Activated T-cell treated with anti-CD3 and anti-CD28 coated beads, Interleukin-2, amount 50 U/mL, for 24 hours (primary cell): ENCODE data around the gene HOTAIR.

Experiments
- DNase-seq: peaks from one replicate; pipeline ENCODE4 v3.0.0-alpha.2; 2020
- H3K27ac Mint-ChIP-seq: 2 replicates; pipeline ENCODE4 v1.8.0; 2020; ENCODE audit warnings: mild to moderate bottlenecking, mixed read lengths
- H3K27me3 Mint-ChIP-seq: 2 replicates; pipeline ENCODE4 v1.8.0; 2020; ENCODE audit warnings: mixed read lengths
- H3K36me3 Mint-ChIP-seq: 2 replicates; pipeline ENCODE4 v1.8.0; 2020; ENCODE audit warnings: low read depth, mixed read lengths
- H3K4me1 Mint-ChIP-seq: 2 replicates; pipeline ENCODE4 v1.8.0; 2020; ENCODE audit warnings: low read depth, mixed read lengths
- H3K4me3 Mint-ChIP-seq: 2 replicates; pipeline ENCODE4 v1.8.0; 2020; ENCODE audit warnings: mild to moderate bottlenecking, moderate library complexity, mixed read lengths
- H3K9me3 Mint-ChIP-seq: 2 replicates; pipeline ENCODE4 v1.8.0; 2020; ENCODE audit warnings: mixed read lengths

The HOTAIR gene

GRCh38 chr12:53974084-53975063 is at the start of gene HOTAIR:
HOTAIR (minus strand) TSS chr12:53974954.
- Mint-ChIP-seq H3K36me3 (no peaks in the 10 kb centered on the region), H3K9me3 (no peaks in the 10 kb centered on the region), H3K4me1 (peaks cover 20% of the 10 kb centered on the region), H3K4me3 (peak within 1 kb of the TSS; percentile 58), H3K27me3 (peaks cover 94% of the 10 kb centered on the region), H3K27ac (no peak within 1 kb of the TSS)
- no peak for DNase-seq

- H3K36me3 Mint-ChIP-seq = no peaks in the 10 kb centered on the region
- H3K9me3 Mint-ChIP-seq = no peaks in the 10 kb centered on the region
These were observed 49.4 kb upstream of the HOTAIR start for GRCh38 chr12:54024127-54024526.

GRCh38 chr12:54022960-54023884 is 48.5 kb upstream of the HOTAIR start:
- peaks cover 9% of the 10 kb centered on the region for H3K4me1 Mint-ChIP-seq
- no peaks in the 10 kb centered on the region for H3K9me3 Mint-ChIP-seq
- H3K27me3 Mint-ChIP-seq = peaks cover 93% of the 10 kb centered on the region
- no peak for DNase-seq
- no peaks in the 10 kb centered on the region for H3K36me3 Mint-ChIP-seq
- no peak overlapping the region for H3K27ac Mint-ChIP-seq
- H3K4me3 Mint-ChIP-seq = no peak overlapping the region

More at GRCh38 chr12:54024127-54024526, 49.4 kb upstream of the HOTAIR start:
- peaks cover 10% of the 10 kb centered on the region for H3K4me1 Mint-ChIP-seq
- H3K4me3 Mint-ChIP-seq = no peak overlapping the region
- DNase-seq = no peak
- no peak overlapping the region for H3K27ac Mint-ChIP-seq
- peaks cover 96% of the 10 kb centered on the region for H3K27me3 Mint-ChIP-seq

- Mint-ChIP-seq H3K27me3 (peaks cover 90% of the 10 kb centered on the region), H3K27ac (no peak overlapping the region), H3K9me3 (no peaks in the 10 kb centered on the region), H3K4me1 (peaks cover 11% of the 10 kb centered on the region), H3K4me3 (no peak overlapping the region), H3K36me3 (no peaks in the 10 kb centered on the region)
- DNase-seq = no peak
These were observed 46.8 kb upstream of the HOTAIR start for GRCh38 chr12:54021432-54022013.

- H3K36me3 Mint-ChIP-seq = no peaks in the 10 kb centered on the region
- DNase-seq = no peak
- no peaks in the 10 kb centered on the region for H3K9me3 Mint-ChIP-seq
- no peak overlapping the region for H3K27ac Mint-ChIP-seq
- H3K4me1 Mint-ChIP-seq = peaks cover 11% of the 10 kb centered on the region
- H3K4me3 Mint-ChIP-seq = no peak overlapping the region
- H3K27me3 Mint-ChIP-seq = peaks cover 91% of the 10 kb centered on the region
These were observed 46.0 kb upstream of the HOTAIR start for GRCh38 chr12:54020591-54021405.

- no peak for DNase-seq
- H3K4me1 Mint-ChIP-seq = peaks cover 12% of the 10 kb centered on the region
- H3K36me3 Mint-ChIP-seq = no peaks in the 10 kb centered on the region
- no peak overlapping the region for H3K27ac Mint-ChIP-seq
- peaks cover 92% of the 10 kb centered on the region for H3K27me3 Mint-ChIP-seq
- no peak overlapping the region for H3K4me3 Mint-ChIP-seq
- no peaks in the 10 kb centered on the region for H3K9me3 Mint-ChIP-seq
These were observed 45.3 kb upstream of the HOTAIR start for GRCh38 chr12:54019924-54020590.

GRCh38 chr12:54019091-54019811 is 44.5 kb upstream of the HOTAIR start:
- Mint-ChIP-seq H3K4me1 (peaks cover 19% of the 10 kb centered on the region), H3K36me3 (no peaks in the 10 kb centered on the region), H3K9me3 (no peaks in the 10 kb centered on the region), H3K27me3 (peaks cover 93% of the 10 kb centered on the region), H3K27ac (no peak overlapping the region), H3K4me3 (no peak overlapping the region)
- DNase-seq = no peak

GRCh38 chr12:54018468-54018984 is 43.8 kb upstream of the HOTAIR start:
- no peak for DNase-seq
- H3K4me1 Mint-ChIP-seq = peaks cover 19% of the 10 kb centered on the region
- H3K27ac Mint-ChIP-seq = no peak overlapping the region
- H3K36me3 Mint-ChIP-seq = no peaks in the 10 kb centered on the region
- H3K4me3 Mint-ChIP-seq = peak overlapping the region; percentile 74
- peaks cover 93% of the 10 kb centered on the region for H3K27me3 Mint-ChIP-seq
- no peaks in the 10 kb centered on the region for H3K9me3 Mint-ChIP-seq

- Mint-ChIP-seq H3K4me1 (peaks cover 19% of the 10 kb centered on the region), H3K4me3 (peak overlapping the region; percentile 74), H3K27ac (no peak overlapping the region), H3K36me3 (no peaks in the 10 kb centered on the region), H3K27me3 (peaks cover 93% of the 10 kb centered on the region), H3K9me3 (no peaks in the 10 kb centered on the region)
- peak; percentile 82 for DNase-seq
These were observed 43.2 kb upstream of the HOTAIR start for GRCh38 chr12:54017878-54018467.

- peaks cover 19% of the 10 kb centered on the region for H3K4me1 Mint-ChIP-seq
- no peak overlapping the region for H3K27ac Mint-ChIP-seq
- no peak for DNase-seq
- H3K4me3 Mint-ChIP-seq = peak overlapping the region; percentile 74
- no peaks in the 10 kb centered on the region for H3K36me3 Mint-ChIP-seq
- no peaks in the 10 kb centered on the region for H3K9me3 Mint-ChIP-seq
- H3K27me3 Mint-ChIP-seq = peaks cover 93% of the 10 kb centered on the region
These were observed 42.5 kb upstream of the HOTAIR start for GRCh38 chr12:54017027-54017788.

- H3K36me3 Mint-ChIP-seq = no peaks in the 10 kb centered on the region
- H3K4me3 Mint-ChIP-seq = no peak overlapping the region
- H3K9me3 Mint-ChIP-seq = no peaks in the 10 kb centered on the region
- peaks cover 93% of the 10 kb centered on the region for H3K27me3 Mint-ChIP-seq
- peaks cover 20% of the 10 kb centered on the region for H3K4me1 Mint-ChIP-seq
- DNase-seq = no peak
- H3K27ac Mint-ChIP-seq = no peak overlapping the region
These were observed 41.8 kb upstream of the HOTAIR start for GRCh38 chr12:54016478-54016964.

GRCh38 chr12:54016051-54016450 is 41.3 kb upstream of the HOTAIR start:
- Mint-ChIP-seq H3K27me3 (peaks cover 93% of the 10 kb centered on the region), H3K4me3 (no peak overlapping the region), H3K36me3 (no peaks in the 10 kb centered on the region), H3K27ac (no peak overlapping the region), H3K9me3 (no peaks in the 10 kb centered on the region), H3K4me1 (peaks cover 24% of the 10 kb centered on the region)
- DNase-seq = no peak
